HL-60 (cell line): ENCODE data around the gene ANGPTL3.
A peak's percentile ranks its signal among the peaks of the same experiment; 100 is the strongest.
"Not testable (repeated sequence)": the region's sequence is repeated elsewhere in the genome, so short reads cannot be mapped to it uniquely, and the experiment has no call there.

Experiments used
- DNase-seq, 2 experiments: peaks; one replicate each; pipeline ENCODE4 v3.0.0-alpha.2; 2010 to 2020; ENCODE audit warnings: low read depth in 1 of 2, low spot score in 1 of 2
- H3K27ac ChIP-seq: fragments of 250-450 bp; sonication (Bioruptor Pico); replicated peaks from 2 replicates; pipeline ENCODE4 v1.5.1; 2020; ENCODE audit warnings: mild to moderate bottlenecking, moderate library complexity
- H3K27me3 ChIP-seq: fragments of 250-450 bp; sonication (Bioruptor Pico); 2 replicates; pipeline ENCODE4 v1.5.1; 2021; ENCODE audit warnings: mild to moderate bottlenecking, moderate library complexity; ENCODE audit not compliant: insufficient read depth, poor library complexity, severe bottlenecking
- H3K4me3 ChIP-seq: replicated peaks from 2 replicates; pipeline ENCODE4 v1.5.1; 2011; ENCODE audit warnings: mild to moderate bottlenecking, control low read depth, low read length; ENCODE audit not compliant: insufficient read depth
- CTCF ChIP-seq: IDR thresholded peaks from one replicate; pipeline ENCODE4 v1.5.1; 2011; ENCODE audit warnings: low read length, control low read depth, inconsistent platforms; ENCODE audit not compliant: insufficient read depth
- GABPA ChIP-seq: IDR thresholded peaks from 2 replicates; pipeline ENCODE4 v1.6.1; 2012; ENCODE audit warnings: low read depth
- POLR2AphosphoS5 ChIP-seq: IDR thresholded peaks from 2 replicates; pipeline ENCODE4 v1.6.1; 2012; ENCODE audit warnings: low read depth
- REST ChIP-seq: IDR thresholded peaks from 2 replicates; pipeline ENCODE4 v1.6.1; 2012; ENCODE audit warnings: low read depth; ENCODE audit not compliant: insufficient replicate concordance
- SPI1 ChIP-seq: IDR thresholded peaks from 2 replicates; pipeline ENCODE4 v1.6.1; 2012; ENCODE audit warnings: low read depth, mild to moderate bottlenecking, borderline replicate concordance
- long read RNA-seq: library from polyadenylated mRNA; unstranded; transcript quantifications from one replicate; pipeline ENCODE4 v2.0.0, GENCODE V29; 2020

ANGPTL3 gene
- long read RNA-seq = 0 reads

GRCh38 chr1:62597281-62597680, at the start of gene ANGPTL3:
TSS of gene ANGPTL3 (plus strand) at chr1:62597520. CDS start at chr1:62597567, 47 bp downstream.
- no peak for DNase-seq
- Histone ChIP-seq H3K4me3 (no peak within 1 kb of the TSS), H3K27ac (no peak within 1 kb of the TSS), H3K27me3 (no peaks in the 10 kb centered on the region)
- TF ChIP-seq POLR2AphosphoS5 (no peak), CTCF (no peak), REST (no peak), SPI1 (no peak), GABPA (no peak)

GRCh38 chr1:62561306-62561705, 36.0 kb upstream of the ANGPTL3 start:
- Histone ChIP-seq H3K27me3 (no peaks in the 10 kb centered on the region), H3K4me3 (no peak overlapping the region), H3K27ac (no peak overlapping the region)
- no peak for DNase-seq
- TF ChIP-seq SPI1 (no peak), REST (no peak), GABPA (no peak), POLR2AphosphoS5 (no peak), CTCF (no peak)

GRCh38 chr1:62567182-62567581, 30.1 kb upstream of the ANGPTL3 start:
- not testable (repeated sequence) for H3K4me3 ChIP-seq, H3K27ac ChIP-seq, DNase-seq, H3K27me3 ChIP-seq

- DNase-seq = peak; percentile 5 to 38
- not testable (repeated sequence) for H3K27me3 ChIP-seq, H3K27ac ChIP-seq, H3K4me3 ChIP-seq
Measured at GRCh38 chr1:62567926-62568325, 29.4 kb upstream of the ANGPTL3 start.

GRCh38 chr1:62571517-62571916, 25.8 kb upstream of the ANGPTL3 start:
- not testable (repeated sequence) for H3K4me3 ChIP-seq, H3K27me3 ChIP-seq, DNase-seq, H3K27ac ChIP-seq
